Astrocyte (in vitro differentiated cells and primary cell): Measurements from ENCODE around the gene FAM193B. TPM values are rescaled to one million over a fixed set of nuclear protein-coding genes. Genes with fewer than 3 reads are reported as not detected.

Experiments used
- DNase-seq: peaks from one replicate; pipeline ENCODE4 v3.0.0-alpha.2; 2010; ENCODE audit warnings: low read depth
- FAIRE-seq: peaks from 2 replicates; lab custom pipeline; 2011; peaks lifted over from hg19 to GRCh38; lab: Jason Lieb, UNC
- H2AFZ ChIP-seq: 2 replicates; pipeline ENCODE4 v1.6.0; 2012; ENCODE audit warnings: low read depth, low read length, inconsistent platforms
- H3K27ac ChIP-seq: 2 replicates; pipeline ENCODE4 v1.5.1; 2011; ENCODE audit warnings: low read depth, low read length, inconsistent platforms
- H3K27me3 ChIP-seq: 2 replicates; pipeline ENCODE4 v1.6.0; 2011; ENCODE audit warnings: low read length, inconsistent platforms; ENCODE audit not compliant: insufficient read depth
- H3K36me3 ChIP-seq: 2 replicates; pipeline ENCODE4 v1.5.1; 2011; ENCODE audit warnings: low read length, inconsistent platforms; ENCODE audit not compliant: insufficient read depth
- H3K4me1 ChIP-seq: 2 replicates; pipeline ENCODE4 v1.5.1; 2011; ENCODE audit warnings: low read length, inconsistent platforms; ENCODE audit not compliant: insufficient read depth
- H3K4me2 ChIP-seq: 2 replicates; pipeline ENCODE4 v1.6.0; 2012; ENCODE audit warnings: low read length, inconsistent platforms
- H3K4me3 ChIP-seq: 2 replicates; pipeline ENCODE4 v1.5.1; 2011; ENCODE audit warnings: low read depth, mild to moderate bottlenecking, low read length, inconsistent platforms; ENCODE audit not compliant: insufficient read depth
- H3K79me2 ChIP-seq: 2 replicates; pipeline ENCODE4 v1.6.0; 2012; ENCODE audit warnings: mild to moderate bottlenecking, low read length, inconsistent platforms; ENCODE audit not compliant: insufficient read depth
- H3K9ac ChIP-seq: 2 replicates; pipeline ENCODE4 v1.6.0; 2012; ENCODE audit warnings: mild to moderate bottlenecking, low read length, inconsistent platforms
- H3K9me3 ChIP-seq: 2 replicates; pipeline ENCODE4 v1.5.1; 2012; ENCODE audit warnings: low read depth, mild to moderate bottlenecking, low read length, inconsistent platforms; ENCODE audit not compliant: insufficient read depth
- H4K20me1 ChIP-seq: 2 replicates; pipeline ENCODE4 v1.6.0; 2012; ENCODE audit warnings: low read length, inconsistent platforms; ENCODE audit not compliant: insufficient read depth
- H3K27ac Mint-ChIP-seq: one replicate; pipeline ENCODE4 v1.8.0; 2021; ENCODE audit warnings: mild to moderate bottlenecking, mixed read lengths; ENCODE audit not compliant: unreplicated experiment
- H3K27me3 Mint-ChIP-seq: one replicate; pipeline ENCODE4 v1.8.0; 2021; ENCODE audit warnings: low read depth, mixed read lengths; ENCODE audit not compliant: unreplicated experiment
- H3K36me3 Mint-ChIP-seq: one replicate; pipeline ENCODE4 v1.8.0; 2021; ENCODE audit warnings: low read depth, mixed read lengths; ENCODE audit not compliant: unreplicated experiment
- H3K4me1 Mint-ChIP-seq: one replicate; pipeline ENCODE4 v1.8.0; 2021; ENCODE audit warnings: low read depth, mixed read lengths; ENCODE audit not compliant: unreplicated experiment
- H3K4me3 Mint-ChIP-seq: one replicate; pipeline ENCODE4 v1.8.0; 2021; ENCODE audit warnings: mild to moderate bottlenecking, moderate library complexity, mixed read lengths; ENCODE audit not compliant: unreplicated experiment
- H3K9me3 Mint-ChIP-seq: one replicate; pipeline ENCODE4 v1.8.0; 2021; ENCODE audit warnings: mild to moderate bottlenecking, mixed read lengths; ENCODE audit not compliant: unreplicated experiment
- EZH2 ChIP-seq: IDR thresholded peaks from 2 replicates; pipeline ENCODE4 v1.6.1; 2012; ENCODE audit warnings: mild to moderate bottlenecking, low read length, inconsistent platforms; ENCODE audit not compliant: insufficient read depth
- total RNA-seq: library from RNA; stranded (reverse); gene quantifications from 2 replicates; pipeline ENCODE4 v1.2.1, GENCODE V29; 2021
- TF ChIP-seq, protein P1 (sequence below): IDR thresholded peaks from 2 replicates; pipeline ENCODE4 v1.5.1; 2011; ENCODE audit warnings: low read depth, mild to moderate bottlenecking, inconsistent platforms, low read length, moderate library complexity; ENCODE audit not compliant: insufficient read depth

The FAM193B gene
- total RNA-seq, 1 donor from 2014 or later: 48.3 TPM

DNA sequence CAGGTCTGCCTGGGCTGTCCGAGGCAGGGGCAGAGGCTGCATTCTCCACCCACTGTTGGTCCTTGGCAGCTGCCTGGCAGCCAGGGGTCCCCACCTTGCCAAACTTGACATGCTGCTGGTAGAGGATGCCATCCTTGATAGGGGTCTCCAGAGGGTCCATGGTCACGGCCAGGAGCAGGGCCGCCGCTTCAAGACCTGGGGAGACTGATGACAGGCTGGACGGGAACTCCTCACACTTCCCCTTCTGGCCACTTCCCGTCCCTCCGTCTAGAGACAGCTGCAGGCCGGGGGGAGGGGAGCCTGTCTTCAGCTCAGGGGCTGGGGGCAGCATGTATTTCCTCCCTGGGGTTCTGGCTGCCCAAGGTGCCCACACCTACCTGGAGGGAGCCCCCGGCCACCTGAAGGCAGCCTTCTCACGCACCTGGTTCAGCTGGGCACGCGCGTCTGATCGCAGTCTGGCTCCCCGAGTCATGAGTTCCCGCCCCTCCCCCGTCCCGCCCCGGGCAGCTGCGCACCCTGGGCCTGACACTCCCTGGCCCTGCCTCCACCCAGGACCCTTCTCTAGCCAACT is 44.9 kb downstream of the FAM193B start, which contains the start of gene DOK3:
Gene DOK3, minus strand, starts transcription at position 446 of the 571 bp plus-strand sequence. Its CDS starts 286 bp downstream, at position 160.
- H3K27ac ChIP-seq: no peak within 1 kb of the TSS
- H3K27ac Mint-ChIP-seq: peak within 1 kb of the TSS; percentile 47

DNA sequence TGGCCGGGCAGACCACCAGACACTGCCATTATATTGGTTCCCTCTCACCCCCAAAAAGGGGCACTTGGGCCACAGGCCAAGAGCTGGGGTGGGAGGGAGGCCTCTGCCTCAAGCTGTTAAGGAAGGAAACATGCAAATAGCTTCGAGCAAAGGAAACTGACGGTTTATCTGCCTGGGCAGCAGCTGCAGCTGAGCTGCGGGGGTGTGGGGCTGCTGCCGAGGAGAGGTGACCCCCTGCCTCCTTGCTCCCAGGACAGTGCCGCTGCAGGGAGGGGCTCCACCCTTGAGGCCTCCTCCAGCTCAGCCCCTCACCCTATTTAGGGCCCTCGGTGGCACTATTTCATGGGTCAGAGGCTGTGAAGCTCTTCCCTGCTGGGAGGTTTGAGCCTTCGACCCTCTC is 45.5 kb downstream of the FAM193B start:
- H3K27me3 ChIP-seq: no peaks in the 10 kb centered on the region
- peaks cover 7% of the 10 kb centered on the region for H3K36me3 ChIP-seq
- Mint-ChIP-seq H3K27ac (no peak overlapping the region), H3K4me3 (peak overlapping the region; percentile 20), H3K27me3 (no peaks in the 10 kb centered on the region), H3K4me1 (peaks cover 6% of the 10 kb centered on the region), H3K9me3 (no peaks in the 10 kb centered on the region), H3K36me3 (peaks cover 26% of the 10 kb centered on the region)
- FAIRE-seq (no peak), DNase-seq (no peak)
- H3K79me2 ChIP-seq: no peaks in the 10 kb centered on the region
- no peak overlapping the region for H2AFZ ChIP-seq
- no peak overlapping the region for H3K4me2 ChIP-seq
- H3K9me3 ChIP-seq: no peaks in the 10 kb centered on the region
- no peak overlapping the region for H3K4me3 ChIP-seq
- no peak overlapping the region for H3K9ac ChIP-seq
- H3K4me1 ChIP-seq: no peaks in the 10 kb centered on the region
- H3K27ac ChIP-seq: no peak overlapping the region
- no peak for TF ChIP-seq EZH2
- TF ChIP-seq, protein P1, sequence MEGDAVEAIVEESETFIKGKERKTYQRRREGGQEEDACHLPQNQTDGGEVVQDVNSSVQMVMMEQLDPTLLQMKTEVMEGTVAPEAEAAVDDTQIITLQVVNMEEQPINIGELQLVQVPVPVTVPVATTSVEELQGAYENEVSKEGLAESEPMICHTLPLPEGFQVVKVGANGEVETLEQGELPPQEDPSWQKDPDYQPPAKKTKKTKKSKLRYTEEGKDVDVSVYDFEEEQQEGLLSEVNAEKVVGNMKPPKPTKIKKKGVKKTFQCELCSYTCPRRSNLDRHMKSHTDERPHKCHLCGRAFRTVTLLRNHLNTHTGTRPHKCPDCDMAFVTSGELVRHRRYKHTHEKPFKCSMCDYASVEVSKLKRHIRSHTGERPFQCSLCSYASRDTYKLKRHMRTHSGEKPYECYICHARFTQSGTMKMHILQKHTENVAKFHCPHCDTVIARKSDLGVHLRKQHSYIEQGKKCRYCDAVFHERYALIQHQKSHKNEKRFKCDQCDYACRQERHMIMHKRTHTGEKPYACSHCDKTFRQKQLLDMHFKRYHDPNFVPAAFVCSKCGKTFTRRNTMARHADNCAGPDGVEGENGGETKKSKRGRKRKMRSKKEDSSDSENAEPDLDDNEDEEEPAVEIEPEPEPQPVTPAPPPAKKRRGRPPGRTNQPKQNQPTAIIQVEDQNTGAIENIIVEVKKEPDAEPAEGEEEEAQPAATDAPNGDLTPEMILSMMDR: no peak
- H4K20me1 ChIP-seq: peaks cover 24% of the 10 kb centered on the region

More for the DNA sequence above, 44.9 kb downstream of the FAM193B start, which contains the start of gene DOK3:
- Mint-ChIP-seq H3K9me3 (no peaks in the 10 kb centered on the region), H3K36me3 (peaks cover 31% of the 10 kb centered on the region), H3K27me3 (no peaks in the 10 kb centered on the region), H3K4me3 (peak within 1 kb of the TSS; percentile 20), H3K4me1 (peaks cover 8% of the 10 kb centered on the region)
- peaks cover 8% of the 10 kb centered on the region for H3K36me3 ChIP-seq
- peaks cover 30% of the 10 kb centered on the region for H4K20me1 ChIP-seq
- no peaks in the 10 kb centered on the region for H3K4me1 ChIP-seq
- TF ChIP-seq, protein P1: no peak
- no peak for TF ChIP-seq EZH2
- DNase-seq (no peak), FAIRE-seq (no peak)
- H2AFZ ChIP-seq: no peak within 1 kb of the TSS
- no peak within 1 kb of the TSS for H3K4me2 ChIP-seq
- no peak within 1 kb of the TSS for H3K4me3 ChIP-seq
- no peak within 1 kb of the TSS for H3K9ac ChIP-seq
- H3K27me3 ChIP-seq: no peaks in the 10 kb centered on the region
- H3K9me3 ChIP-seq: no peaks in the 10 kb centered on the region
- peaks cover 5% of the 10 kb centered on the region for H3K79me2 ChIP-seq

DNA sequence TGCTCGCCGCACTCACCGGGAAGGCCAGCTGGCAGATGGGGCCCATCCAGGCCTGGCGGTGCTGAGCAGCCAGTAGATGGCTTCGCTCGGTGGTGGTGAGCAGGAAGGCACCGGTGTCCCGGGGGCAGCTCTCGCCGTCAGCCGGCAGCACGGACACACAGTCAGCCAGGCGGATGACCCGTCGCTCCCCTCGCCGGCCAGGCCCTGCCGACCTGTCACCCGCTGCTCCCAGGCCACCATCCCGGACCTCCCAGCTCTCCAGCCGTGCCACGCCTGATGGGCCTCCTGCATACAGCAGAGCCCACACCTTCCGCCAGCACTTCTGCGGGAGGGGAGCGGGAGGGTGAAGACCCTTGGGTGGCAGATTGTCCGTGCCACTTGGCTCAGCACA is 46.1 kb downstream of the FAM193B start:
- Mint-ChIP-seq H3K4me3 (no peak overlapping the region), H3K27me3 (no peaks in the 10 kb centered on the region), H3K36me3 (peaks cover 26% of the 10 kb centered on the region), H3K27ac (no peak overlapping the region), H3K9me3 (no peaks in the 10 kb centered on the region), H3K4me1 (peaks cover 4% of the 10 kb centered on the region)
- no peak overlapping the region for H3K27ac ChIP-seq
- no peaks in the 10 kb centered on the region for H3K27me3 ChIP-seq
- H3K4me1 ChIP-seq: no peaks in the 10 kb centered on the region
- H3K9me3 ChIP-seq: no peaks in the 10 kb centered on the region
- H3K36me3 ChIP-seq: peaks cover 7% of the 10 kb centered on the region
- TF ChIP-seq EZH2: no peak
- TF ChIP-seq, protein P1: no peak
- no peaks in the 10 kb centered on the region for H3K79me2 ChIP-seq
- no peak overlapping the region for H2AFZ ChIP-seq
- FAIRE-seq (no peak), DNase-seq (no peak)
- peaks cover 22% of the 10 kb centered on the region for H4K20me1 ChIP-seq
- no peak overlapping the region for H3K4me3 ChIP-seq
- no peak overlapping the region for H3K9ac ChIP-seq
- no peak overlapping the region for H3K4me2 ChIP-seq
